ENCODE measurements around the gene FAM3D. TPM values are rescaled to one million over a fixed set of nuclear protein-coding genes. Genes with fewer than 3 reads are reported as not detected.

FAM3D gene
- total RNA-seq, 1 experiment from 2014 or later: not detected

DNA sequence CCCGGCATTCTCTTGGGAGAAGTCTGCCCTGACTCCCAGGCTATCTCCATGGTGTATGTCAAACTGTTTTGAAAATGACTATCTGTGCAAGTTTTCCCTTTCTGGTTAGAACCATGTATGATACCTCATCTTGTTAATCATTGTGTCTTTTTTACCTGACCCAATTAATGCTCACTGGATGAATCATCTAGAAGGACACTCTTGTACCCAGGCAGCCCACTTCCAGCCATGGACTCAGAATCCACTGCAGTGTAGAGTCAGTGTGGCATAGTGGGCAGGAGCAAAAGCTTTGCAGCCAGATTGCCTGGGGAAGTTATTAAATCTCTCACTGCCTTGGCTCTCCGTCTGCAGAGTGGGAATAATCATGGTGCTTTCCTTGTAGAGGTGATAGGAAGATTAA lies 1.2 kb downstream of the FAM3D start:
- no peaks in the 10 kb centered on the region for H3K79me2 ChIP-seq (ENCODE audit: low read length)
- DNase-seq: no peak
- ATAC-seq: peak; percentile 37
- peaks cover 6% of the 10 kb centered on the region; the same call in 1 of the 2 replicates for H3K4me1 ChIP-seq (ENCODE audit: insufficient read depth, low read length)
- H3F3A ChIP-seq (ENCODE audit: low read length, unreplicated experiment): no peaks in the 10 kb centered on the region
- H3K9me2 ChIP-seq (replicated peaks; ENCODE audit: low read length): no peaks in the 10 kb centered on the region
- intact Hi-C loops (cut with micrococcal nuclease): no loop called here
- H4K20me1 ChIP-seq (ENCODE audit: low read length): no peaks in the 10 kb centered on the region
- no peak overlapping the region for H3K4me2 ChIP-seq (ENCODE audit: low read length)
- no peak overlapping the region for H2AFZ ChIP-seq (ENCODE audit: low read length)
- no peak overlapping the region for H3K4me3 ChIP-seq (ENCODE audit: low read length)
- TF ChIP-seq EZH2phosphoT487 (IDR thresholded peaks at IDR 0.05; ENCODE audit: borderline replicate concordance, low read length): no peak
- TF ChIP-seq CTCF (conservative IDR thresholded peaks at IDR 0.05; ENCODE audit: low read depth, low read length): no peak
- no peak for TF ChIP-seq EZH2 (IDR thresholded peaks at IDR 0.05; ENCODE audit: low read length, unreplicated experiment)
- no peaks in the 10 kb centered on the region for H3K36me3 ChIP-seq (ENCODE audit: low read depth, low read length)
- H3K27ac ChIP-seq (ENCODE audit: low read length): no peak overlapping the region
- POLR2A ChIA-PET (ENCODE audit: unreplicated experiment): no interaction called here
- no peaks in the 10 kb centered on the region for H3K9me3 ChIP-seq (ENCODE audit: low read length)
- H3K27me3 ChIP-seq (ENCODE audit: low read length): no peaks in the 10 kb centered on the region
- BruUV-seq (replicated peaks): no TSS peak
- H3K9ac ChIP-seq (ENCODE audit: low read length): no peak overlapping the region
- CTCF ChIA-PET: no interaction called here

DNA sequence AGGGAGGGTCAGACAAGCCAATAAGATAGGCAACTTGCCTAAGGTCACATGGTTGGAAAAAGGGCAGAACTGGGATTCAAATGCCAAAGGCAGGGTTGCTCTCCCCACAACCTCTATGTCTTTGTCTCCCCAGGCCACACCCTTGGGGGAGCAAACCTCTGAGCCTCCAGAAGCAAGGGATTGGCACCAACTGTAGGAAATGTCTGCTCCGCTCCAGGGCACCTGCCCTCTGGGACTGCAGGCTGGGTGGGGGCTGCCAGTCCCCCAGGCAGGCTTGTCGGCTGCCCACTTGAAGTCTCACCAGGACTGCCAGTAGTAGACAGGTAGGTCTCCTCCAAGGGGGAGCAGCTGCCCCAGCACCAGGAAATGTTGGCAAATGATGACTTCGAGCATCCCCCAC lies 2.0 kb downstream of the FAM3D start:
- Histone ChIP-seq H3K4me3 (ENCODE audit: low read length) (no peak overlapping the region), H3K9me2 (replicated peaks; ENCODE audit: low read length) (no peaks in the 10 kb centered on the region), H3K27me3 (ENCODE audit: low read length) (no peaks in the 10 kb centered on the region), H3K4me1 (ENCODE audit: insufficient read depth, low read length) (peaks cover 6% of the 10 kb centered on the region; the same call in 1 of the 2 replicates), H4K20me1 (ENCODE audit: low read length) (no peaks in the 10 kb centered on the region), H3K4me2 (ENCODE audit: low read length) (no peak overlapping the region), H3K36me3 (ENCODE audit: low read depth, low read length) (no peaks in the 10 kb centered on the region), H3K79me2 (ENCODE audit: low read length) (no peaks in the 10 kb centered on the region), H3F3A (ENCODE audit: low read length, unreplicated experiment) (no peaks in the 10 kb centered on the region), H3K9me3 (ENCODE audit: low read length) (no peaks in the 10 kb centered on the region), H2AFZ (ENCODE audit: low read length) (no peak overlapping the region), H3K27ac (ENCODE audit: low read length) (no peak overlapping the region), H3K9ac (ENCODE audit: low read length) (no peak overlapping the region)
- no TSS peak for BruUV-seq (replicated peaks)
- TF ChIP-seq EZH2 (IDR thresholded peaks at IDR 0.05; ENCODE audit: low read length, unreplicated experiment): no peak
- no peak for TF ChIP-seq CTCF (conservative IDR thresholded peaks at IDR 0.05; ENCODE audit: low read depth, low read length)
- TF ChIP-seq EZH2phosphoT487 (IDR thresholded peaks at IDR 0.05; ENCODE audit: borderline replicate concordance, low read length): no peak
- ChIA-PET POLR2A (ENCODE audit: unreplicated experiment) (no interaction called here), CTCF (no interaction called here)
- DNase-seq: no peak
- no peak for ATAC-seq
- intact Hi-C loops (cut with micrococcal nuclease): no loop called here

- CTCF ChIA-PET: no interaction called here
These were observed 4.6 kb downstream of the FAM3D start for GRCh38 chr3:58661836-58662420.

More at GRCh38 chr3:58661836-58662420, 4.6 kb downstream of the FAM3D start:
- Histone ChIP-seq H3K27me3 (ENCODE audit: low read length) (no peaks in the 10 kb centered on the region), H3K4me2 (ENCODE audit: low read length) (no peak overlapping the region), H2AFZ (ENCODE audit: low read length) (no peak overlapping the region), H3K9me3 (ENCODE audit: low read length) (no peaks in the 10 kb centered on the region), H3K9me2 (replicated peaks; ENCODE audit: low read length) (no peaks in the 10 kb centered on the region), H4K20me1 (ENCODE audit: low read length) (no peaks in the 10 kb centered on the region), H3K4me1 (ENCODE audit: insufficient read depth, low read length) (peaks cover 3% of the 10 kb centered on the region; the same call in 1 of the 2 replicates), H3K27ac (ENCODE audit: low read length) (no peak overlapping the region), H3K36me3 (ENCODE audit: low read depth, low read length) (no peaks in the 10 kb centered on the region), H3F3A (ENCODE audit: low read length, unreplicated experiment) (no peaks in the 10 kb centered on the region), H3K79me2 (ENCODE audit: low read length) (no peaks in the 10 kb centered on the region), H3K4me3 (ENCODE audit: low read length) (no peak overlapping the region), H3K9ac (ENCODE audit: low read length) (no peak overlapping the region)
- ATAC-seq (no peak), DNase-seq (no peak)
- BruUV-seq (replicated peaks): no TSS peak
- TF ChIP-seq EZH2phosphoT487 (IDR thresholded peaks at IDR 0.05; ENCODE audit: borderline replicate concordance, low read length) (no peak), EZH2 (IDR thresholded peaks at IDR 0.05; ENCODE audit: low read length, unreplicated experiment) (no peak), CTCF (conservative IDR thresholded peaks at IDR 0.05; ENCODE audit: low read depth, low read length) (no peak)
- intact Hi-C loops (cut with micrococcal nuclease): no loop called here
- POLR2A ChIA-PET (ENCODE audit: unreplicated experiment): no interaction called here
